GM10847 (cell line): ENCODE measurements around the gene JADE1.

Source experiments
- POLR2A ChIP-seq: IDR thresholded peaks from 2 replicates; pipeline ENCODE4 v1.6.1; 2011; ENCODE audit not compliant: insufficient read length; ENCODE audit errors: extremely low read depth

Gene JADE1

DNA sequence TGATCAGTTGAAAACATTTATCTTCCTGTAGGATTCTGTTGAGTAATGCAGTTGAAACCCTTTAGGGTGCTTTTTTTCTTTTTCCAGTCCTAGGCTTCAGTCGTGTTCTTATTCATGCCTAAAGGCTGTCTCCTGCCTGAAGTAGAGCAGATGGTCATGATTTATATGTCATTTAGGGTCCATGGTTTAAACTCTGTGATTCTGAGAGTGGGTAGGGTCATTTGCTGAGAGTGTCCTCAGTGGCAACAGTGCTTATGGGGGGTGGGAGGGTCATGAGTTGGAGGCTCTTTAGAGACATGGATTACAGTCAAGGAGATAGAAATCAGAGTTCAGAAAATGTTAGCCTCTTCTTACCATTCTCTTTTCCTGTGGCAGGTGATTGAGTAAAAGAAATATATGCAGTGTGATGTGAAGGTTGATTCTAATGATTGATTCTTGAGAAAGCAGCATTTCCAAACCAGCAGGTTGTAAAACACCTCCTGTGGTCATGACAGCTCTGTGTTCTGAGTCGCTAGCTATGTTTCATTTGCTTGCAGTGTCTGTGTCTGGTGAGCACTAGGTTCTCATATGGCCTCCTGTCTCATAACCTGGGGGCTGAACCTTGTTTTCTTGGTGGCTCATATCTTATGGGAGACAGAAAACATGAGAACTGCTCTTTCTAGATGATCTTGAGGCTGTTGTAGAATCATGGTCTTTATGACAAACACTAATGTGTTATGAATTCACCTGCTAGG, 60.4 kb downstream of the JADE1 start:
- TF ChIP-seq POLR2A: no peak

GRCh38 chr4:128871948-128872347, 62.4 kb downstream of the JADE1 start:
- no peak for TF ChIP-seq POLR2A

DNA sequence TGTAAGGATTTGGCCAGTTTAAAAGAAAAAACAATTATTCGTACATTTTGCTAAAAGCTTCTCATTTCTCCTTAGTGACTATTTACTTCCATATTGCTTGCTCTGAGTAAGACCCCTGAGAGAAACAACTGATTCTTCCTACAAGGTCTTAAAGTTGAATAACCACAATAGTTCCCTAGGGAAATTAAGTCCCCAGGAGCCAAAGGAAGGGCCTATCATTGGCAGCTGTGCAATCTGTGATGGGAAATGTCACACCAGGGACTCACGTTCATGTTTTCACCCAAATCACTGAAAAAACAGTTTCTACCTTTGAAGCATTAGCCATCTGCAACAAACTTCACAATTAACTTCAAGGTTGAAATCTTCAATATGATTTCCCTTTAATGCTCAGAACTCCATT, 66.7 kb downstream of the JADE1 start:
- TF ChIP-seq POLR2A: no peak

GRCh38 chr4:128877934-128878333, 68.4 kb downstream of the JADE1 start:
- TF ChIP-seq POLR2A: no peak

- no peak for TF ChIP-seq POLR2A
These were observed 69.8 kb downstream of the JADE1 start for GRCh38 chr4:128879283-128879682.

DNA sequence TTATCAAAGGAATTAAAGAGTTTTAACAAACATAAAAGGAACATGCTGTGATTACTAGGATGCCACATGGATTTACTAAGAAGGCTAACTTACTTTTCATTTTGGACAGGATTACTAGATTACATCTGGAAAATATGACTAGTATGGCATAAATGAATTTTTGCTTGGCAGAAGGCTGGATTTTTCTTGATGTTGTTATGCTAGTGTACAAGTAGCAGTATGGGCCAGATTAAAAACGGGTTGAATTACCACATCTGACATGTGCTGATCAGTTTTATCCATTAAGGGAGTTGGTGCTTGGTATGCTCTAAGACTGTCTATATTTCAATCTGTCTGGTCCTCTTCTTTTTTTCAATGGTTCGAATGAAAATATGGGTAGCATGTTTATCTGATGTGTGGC, 70.5 kb downstream of the JADE1 start:
- TF ChIP-seq POLR2A: no peak

- no peak for TF ChIP-seq POLR2A
These were observed 71.2 kb downstream of the JADE1 start for GRCh38 chr4:128880662-128881061.

DNA sequence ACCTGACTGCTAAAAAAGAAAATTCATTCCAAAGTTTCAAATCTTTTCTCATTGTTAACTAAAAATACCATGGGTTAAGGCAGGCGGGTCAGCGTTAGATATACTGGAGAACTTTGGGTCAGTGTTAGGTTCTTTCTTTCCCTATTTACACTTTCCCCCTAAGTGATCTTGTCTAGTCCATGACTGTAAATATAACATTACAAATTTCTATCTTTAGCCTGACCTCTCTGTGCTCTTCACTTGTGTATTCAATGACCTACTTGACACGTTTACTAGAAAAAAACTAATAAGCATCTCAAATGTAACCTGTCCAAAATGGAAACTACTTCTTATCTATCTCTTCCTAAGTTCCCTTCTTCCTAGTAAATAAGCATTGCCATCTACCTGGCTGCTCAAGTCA, 95.3 kb downstream of the JADE1 start:
- no peak for TF ChIP-seq POLR2A

GRCh38 chr4:128906581-128906980, 97.1 kb downstream of the JADE1 start:
- TF ChIP-seq POLR2A: no peak

GRCh38 chr4:128907981-128908380, 98.5 kb downstream of the JADE1 start:
- no peak for TF ChIP-seq POLR2A

DNA sequence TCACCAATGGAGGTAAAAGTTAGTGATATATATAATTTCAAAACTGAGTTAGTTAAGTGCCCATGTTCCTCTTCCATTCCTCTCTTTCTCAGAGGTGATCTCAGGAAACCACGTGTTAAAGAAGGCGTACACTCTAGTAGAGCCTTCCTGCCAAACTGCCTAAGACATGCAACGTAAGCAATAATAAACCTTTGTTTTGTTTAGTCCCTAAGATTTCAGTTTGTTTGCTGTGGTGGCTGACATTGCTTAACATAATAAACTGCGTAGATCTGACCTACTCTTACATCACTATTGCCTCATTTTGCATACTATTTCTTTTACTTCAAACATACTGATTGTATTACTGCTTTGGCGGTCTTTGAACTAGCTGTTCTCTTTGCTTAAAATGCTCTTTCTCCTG, 99.2 kb downstream of the JADE1 start:
- no peak for TF ChIP-seq POLR2A

GRCh38 chr4:128913228-128913627, 103.7 kb downstream of the JADE1 start:
- TF ChIP-seq POLR2A: no peak

GRCh38 chr4:128915544-128915943, 106.0 kb downstream of the JADE1 start:
- no peak for TF ChIP-seq POLR2A

- no peak for TF ChIP-seq POLR2A
These were observed 107.3 kb downstream of the JADE1 start for GRCh38 chr4:128916832-128917231.

DNA sequence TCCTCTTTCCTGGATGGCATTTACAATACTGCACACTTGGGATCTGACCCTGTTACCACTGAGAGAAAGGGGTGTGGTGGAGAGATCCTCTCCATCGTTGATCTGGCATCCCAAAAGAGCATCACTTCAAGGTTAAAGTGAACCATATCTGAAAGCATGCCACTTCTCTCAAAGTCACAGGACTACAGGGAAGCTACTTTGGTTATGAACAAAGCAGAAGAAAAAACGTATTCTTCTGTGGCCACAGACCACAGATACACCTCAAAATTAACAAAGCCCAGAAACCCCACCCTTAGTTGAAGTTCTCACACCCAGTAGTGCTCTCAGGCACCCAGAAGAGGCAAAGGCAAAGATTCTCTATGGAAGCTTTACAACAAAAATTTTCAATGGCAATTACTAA, 108.3 kb downstream of the JADE1 start:
- TF ChIP-seq POLR2A: no peak

DNA sequence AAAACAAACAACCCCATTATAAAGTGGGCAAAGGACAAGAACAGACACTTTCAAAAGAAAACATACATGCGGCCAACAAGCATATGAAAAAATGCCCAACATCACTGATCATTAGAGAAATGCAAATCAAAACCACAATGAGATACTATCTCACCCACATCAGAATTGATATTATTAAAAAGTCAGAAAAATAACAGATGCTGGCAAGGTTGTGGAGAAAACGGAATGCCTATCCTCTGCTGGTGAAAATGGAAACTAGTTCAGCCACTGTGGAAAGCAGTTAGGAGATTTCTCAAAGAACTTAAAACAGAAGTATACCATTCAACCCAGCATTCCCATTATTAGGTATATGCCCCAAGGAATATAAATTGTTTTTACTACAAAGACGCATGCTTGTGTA, 112.5 kb downstream of the JADE1 start:
- TF ChIP-seq POLR2A: no peak
